ENCODE measurements around the gene TMEM120A.

Gene TMEM120A

DNA sequence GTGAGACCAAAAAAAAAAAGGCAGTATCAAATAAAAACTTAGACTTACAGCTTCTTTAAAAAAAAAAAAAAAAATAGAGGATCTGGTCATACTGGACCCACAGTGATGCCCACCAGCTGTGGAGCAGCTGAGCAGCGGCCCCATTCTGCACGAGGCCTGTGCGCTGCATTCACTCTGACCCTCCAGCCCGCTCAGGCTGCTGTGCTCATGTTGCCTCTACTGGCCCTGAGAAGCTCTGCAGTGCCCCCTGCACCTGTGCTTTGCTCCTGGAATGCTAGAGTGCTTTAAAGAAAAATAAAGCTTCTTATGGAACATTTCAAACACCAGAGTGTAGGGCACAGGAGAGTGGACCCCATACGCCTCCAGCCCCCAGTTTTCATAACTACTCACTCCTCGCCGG, 33.2 kb downstream of the TMEM120A start:
- TF ChIP-seq, protein P1, sequence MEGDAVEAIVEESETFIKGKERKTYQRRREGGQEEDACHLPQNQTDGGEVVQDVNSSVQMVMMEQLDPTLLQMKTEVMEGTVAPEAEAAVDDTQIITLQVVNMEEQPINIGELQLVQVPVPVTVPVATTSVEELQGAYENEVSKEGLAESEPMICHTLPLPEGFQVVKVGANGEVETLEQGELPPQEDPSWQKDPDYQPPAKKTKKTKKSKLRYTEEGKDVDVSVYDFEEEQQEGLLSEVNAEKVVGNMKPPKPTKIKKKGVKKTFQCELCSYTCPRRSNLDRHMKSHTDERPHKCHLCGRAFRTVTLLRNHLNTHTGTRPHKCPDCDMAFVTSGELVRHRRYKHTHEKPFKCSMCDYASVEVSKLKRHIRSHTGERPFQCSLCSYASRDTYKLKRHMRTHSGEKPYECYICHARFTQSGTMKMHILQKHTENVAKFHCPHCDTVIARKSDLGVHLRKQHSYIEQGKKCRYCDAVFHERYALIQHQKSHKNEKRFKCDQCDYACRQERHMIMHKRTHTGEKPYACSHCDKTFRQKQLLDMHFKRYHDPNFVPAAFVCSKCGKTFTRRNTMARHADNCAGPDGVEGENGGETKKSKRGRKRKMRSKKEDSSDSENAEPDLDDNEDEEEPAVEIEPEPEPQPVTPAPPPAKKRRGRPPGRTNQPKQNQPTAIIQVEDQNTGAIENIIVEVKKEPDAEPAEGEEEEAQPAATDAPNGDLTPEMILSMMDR (IDR thresholded peaks at IDR 0.05; ENCODE audit: low read depth, low read length), result peak; percentile 25
- TF ChIP-seq POLR2A (IDR thresholded peaks at IDR 0.05; ENCODE audit: extremely low read depth, insufficient read length), result no peak
- H3K4me3 ChIP-seq (ENCODE audit: low read depth, low read length), result no peak overlapping the region
- no peak for DNase-seq (ENCODE audit: low read depth)

DNA sequence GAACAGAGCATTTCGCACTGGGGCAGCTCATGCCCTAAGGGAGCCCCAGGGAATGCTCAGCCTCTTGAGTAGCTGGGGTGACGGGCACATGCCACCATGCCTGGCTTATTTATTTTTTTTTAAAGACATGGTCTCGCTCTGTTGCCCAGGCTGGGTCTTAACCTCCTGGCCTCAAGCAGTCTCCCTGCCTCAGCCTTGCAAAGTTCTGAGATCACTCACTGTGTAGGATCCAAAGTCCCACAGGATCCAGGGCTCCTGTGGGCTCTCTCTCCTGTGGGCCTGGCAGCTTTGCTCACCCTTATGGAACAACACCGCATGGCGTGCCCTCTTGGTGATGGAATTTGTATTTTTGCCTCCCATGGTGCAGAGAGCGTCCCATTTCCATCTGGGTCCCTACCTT, 34.0 kb downstream of the TMEM120A start:
- TF ChIP-seq, protein P2, sequence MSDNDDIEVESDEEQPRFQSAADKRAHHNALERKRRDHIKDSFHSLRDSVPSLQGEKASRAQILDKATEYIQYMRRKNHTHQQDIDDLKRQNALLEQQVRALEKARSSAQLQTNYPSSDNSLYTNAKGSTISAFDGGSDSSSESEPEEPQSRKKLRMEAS (IDR thresholded peaks at IDR 0.05; ENCODE audit: low read depth, low read length), result no peak
- no peak overlapping the region for H3K4me3 ChIP-seq (ENCODE audit: low read depth, low read length)
- no peak for DNase-seq (ENCODE audit: low read depth)

DNA sequence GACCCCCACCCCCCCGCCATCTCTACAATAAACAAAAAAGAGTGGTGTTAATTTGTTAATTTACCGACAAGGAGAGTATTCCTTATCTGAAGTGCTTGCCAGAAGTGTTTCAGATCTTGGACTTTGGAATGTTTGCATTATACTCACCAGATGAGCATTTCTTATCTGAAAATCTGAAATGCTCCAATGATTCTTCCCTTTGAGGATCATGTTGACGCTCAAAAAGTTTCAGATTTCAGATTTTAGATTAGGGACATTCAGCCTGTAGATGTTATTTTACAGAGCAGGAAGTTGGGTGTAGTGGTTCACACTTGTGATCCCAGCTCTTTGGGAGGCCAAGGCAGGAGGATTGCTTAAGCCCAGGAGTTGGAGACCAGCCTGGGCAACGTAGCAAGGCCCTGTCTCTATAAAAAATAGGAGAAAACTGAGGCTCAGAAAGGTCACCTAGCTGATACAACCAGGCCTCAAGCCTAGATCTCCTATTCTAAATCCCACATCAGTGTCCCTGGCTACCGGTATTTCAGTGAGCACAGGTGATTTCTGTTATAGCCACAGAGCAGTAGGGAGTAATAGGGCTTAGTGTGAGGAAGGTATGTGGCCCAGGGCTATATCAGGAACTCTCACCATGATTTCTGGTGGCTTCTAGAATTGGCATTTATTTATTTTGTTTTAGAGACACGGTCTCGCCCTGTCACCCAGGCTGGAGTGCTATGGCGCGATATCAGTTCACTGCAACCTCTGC, 35.4 kb downstream of the TMEM120A start:
- no peak overlapping the region for H3K4me3 ChIP-seq (ENCODE audit: low read depth, low read length)
- TF ChIP-seq, protein P2 (IDR thresholded peaks at IDR 0.05; ENCODE audit: low read depth, low read length), result no peak
- TF ChIP-seq, protein P1 (IDR thresholded peaks at IDR 0.05; ENCODE audit: low read depth, low read length), result no peak
- TF ChIP-seq MYC (IDR thresholded peaks at IDR 0.05; ENCODE audit: low read depth, low read length) (no peak), POLR2A (IDR thresholded peaks at IDR 0.05; ENCODE audit: extremely low read depth, insufficient read length) (no peak)
- no peak for DNase-seq (ENCODE audit: low read depth)

DNA sequence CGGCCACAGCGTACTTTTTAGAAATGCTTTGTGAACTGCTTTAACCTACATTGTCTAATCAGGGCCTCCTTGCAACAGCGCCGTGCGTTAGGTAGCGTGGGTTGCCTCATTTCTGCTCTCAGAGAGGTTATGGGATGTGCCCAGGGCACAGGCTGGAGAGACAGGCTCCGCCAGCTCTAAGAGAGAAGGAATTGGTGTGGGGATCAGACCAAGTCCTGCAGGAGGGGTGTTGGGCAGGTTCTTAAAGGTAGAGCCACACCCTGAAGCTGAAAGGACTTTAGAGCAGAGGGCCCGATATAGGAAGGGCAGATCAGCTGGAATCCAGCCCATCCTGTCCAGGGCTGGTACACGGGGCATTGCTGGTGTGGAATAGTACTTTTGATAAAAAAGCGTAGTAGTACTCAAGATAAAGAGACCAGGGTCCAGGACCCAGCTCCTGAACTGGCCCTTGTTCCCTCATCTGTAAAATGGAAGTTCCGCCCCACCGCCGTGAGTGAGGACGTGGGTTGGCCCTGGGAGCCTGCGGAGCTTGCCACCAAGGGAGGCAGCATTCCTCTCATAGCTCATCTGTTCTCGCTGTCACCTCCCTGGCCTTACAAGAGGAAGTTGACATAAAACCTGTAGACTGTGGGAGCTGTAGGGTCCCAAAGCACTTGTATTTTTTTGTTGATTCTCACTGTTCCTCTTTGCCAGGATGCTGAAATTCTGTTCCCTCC, 37.2 kb downstream of the TMEM120A start:
- no peak overlapping the region for H3K4me3 ChIP-seq (ENCODE audit: low read depth, low read length)
- no peak for DNase-seq (ENCODE audit: low read depth)

DNA sequence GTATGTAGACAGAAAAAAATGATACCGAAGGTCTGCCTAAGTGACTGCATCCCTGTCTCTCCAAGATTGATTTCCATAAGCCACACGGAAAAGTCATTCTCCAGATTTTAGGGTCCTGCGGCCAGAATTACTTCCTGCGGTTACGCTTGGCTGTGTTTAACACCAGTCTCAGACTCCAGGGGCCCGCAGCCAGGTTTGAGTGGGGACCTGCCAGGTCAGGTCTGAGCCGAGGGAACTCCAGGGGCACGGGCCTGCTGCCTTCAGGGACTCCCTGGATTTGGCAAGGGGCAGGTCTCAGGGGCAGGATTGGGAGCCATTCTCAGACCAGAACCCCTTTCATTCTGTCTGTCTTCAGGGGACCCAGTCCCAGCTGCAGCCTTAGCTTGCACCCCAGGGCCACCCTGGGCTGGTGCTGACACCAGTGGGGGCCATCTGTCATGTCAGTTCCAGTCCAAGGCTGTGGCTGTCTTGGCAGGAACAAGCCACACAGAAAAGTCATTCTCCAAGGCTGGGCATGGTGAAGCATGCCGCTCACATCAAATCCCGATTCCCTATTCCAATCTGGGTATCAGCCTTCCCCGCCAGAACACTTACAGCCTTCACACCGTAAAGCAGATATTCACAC, 39.0 kb downstream of the TMEM120A start:
- H3K4me3 ChIP-seq (ENCODE audit: low read depth, low read length), result no peak overlapping the region
- DNase-seq (ENCODE audit: low read depth), result no peak
- TF ChIP-seq POLR2A (IDR thresholded peaks at IDR 0.05; ENCODE audit: extremely low read depth, insufficient read length), result no peak

More for the DNA sequence above, 37.2 kb downstream of the TMEM120A start:
- TF ChIP-seq POLR2A (IDR thresholded peaks at IDR 0.05; ENCODE audit: extremely low read depth, insufficient read length), result no peak
- TF ChIP-seq, protein P2 (IDR thresholded peaks at IDR 0.05; ENCODE audit: low read depth, low read length), result no peak
- no peak for TF ChIP-seq MYC (IDR thresholded peaks at IDR 0.05; ENCODE audit: low read depth, low read length)
- TF ChIP-seq, protein P1 (IDR thresholded peaks at IDR 0.05; ENCODE audit: low read depth, low read length), result no peak

DNA sequence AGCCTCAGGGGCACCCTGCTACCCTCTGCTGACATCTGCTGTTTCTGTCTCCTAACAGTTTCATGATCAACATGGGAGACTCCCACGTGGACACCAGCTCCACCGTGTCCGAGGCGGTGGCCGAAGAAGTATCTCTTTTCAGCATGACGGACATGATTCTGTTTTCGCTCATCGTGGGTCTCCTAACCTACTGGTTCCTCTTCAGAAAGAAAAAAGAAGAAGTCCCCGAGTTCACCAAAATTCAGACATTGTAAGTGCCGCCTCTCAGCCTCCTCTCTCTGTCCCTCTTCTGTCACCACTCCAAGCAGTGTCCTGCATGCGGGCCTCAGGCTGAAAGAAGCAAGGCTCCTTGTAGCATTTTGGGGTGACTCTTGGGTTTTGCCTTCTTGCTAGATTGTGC, 40.5 kb downstream of the TMEM120A start:
- DNase-seq (ENCODE audit: low read depth), result peak; percentile 31
- TF ChIP-seq, protein P1 (IDR thresholded peaks at IDR 0.05; ENCODE audit: low read depth, low read length), result no peak
- TF ChIP-seq, protein P2 (IDR thresholded peaks at IDR 0.05; ENCODE audit: low read depth, low read length), result no peak
- TF ChIP-seq POLR2A (IDR thresholded peaks at IDR 0.05; ENCODE audit: extremely low read depth, insufficient read length), result no peak
- no peak for TF ChIP-seq MYC (IDR thresholded peaks at IDR 0.05; ENCODE audit: low read depth, low read length)
- no peak overlapping the region for H3K4me3 ChIP-seq (ENCODE audit: low read depth, low read length)
